ENCODE measurements around the gene PHACTR3. TPM values are rescaled to one million over a fixed set of nuclear protein-coding genes. Genes with fewer than 3 reads are reported as not detected.

PHACTR3 gene
- total RNA-seq, 1 experiment from 2014 or later, result not detected

DNA sequence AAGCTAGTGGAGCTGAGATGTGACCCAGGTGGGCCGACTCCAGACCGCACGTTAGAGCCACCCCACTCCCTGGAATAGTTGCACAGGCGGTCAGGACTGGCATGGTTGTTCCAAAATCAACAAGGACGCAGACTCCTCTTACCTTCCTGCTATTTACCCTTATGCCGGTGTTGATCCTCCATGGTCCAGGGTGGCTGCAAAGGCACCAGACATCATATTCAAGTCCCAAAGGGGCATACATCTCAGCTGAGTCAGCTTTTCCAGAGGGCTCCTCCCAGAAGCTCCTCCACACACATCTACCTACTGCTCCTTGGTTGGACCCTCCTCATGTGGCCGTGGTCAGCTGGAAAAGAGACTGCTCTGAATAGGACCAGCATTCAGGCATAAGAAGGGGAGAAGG, 216.9 kb downstream of the PHACTR3 start:
- POLR2A ChIA-PET, result no interaction called here

GRCh38 chr20:59821788-59822187, 217.4 kb downstream of the PHACTR3 start:
- H4K20me1 ChIP-seq (ENCODE audit: insufficient read depth), result no peaks in the 10 kb centered on the region
- H2AFZ ChIP-seq (ENCODE audit: low read depth, low read length, poor library complexity, severe bottlenecking), result no peak overlapping the region
- no peaks in the 10 kb centered on the region for H3K79me2 ChIP-seq (ENCODE audit: insufficient read depth, low read length)
- no peak overlapping the region for H3K4me3 ChIP-seq (replicated peaks in 1 of 2; ENCODE audit: low read depth in 1 of 2, low read length in 2 of 2)
- H3K9me3 ChIP-seq (ENCODE audit: control insufficient read depth in 1 of 2, insufficient read depth in 1 of 2, low read depth in 1 of 2, low read length in 2 of 2), result no peaks in the 10 kb centered on the region
- H3K27me3 ChIP-seq (ENCODE audit: insufficient read depth, low read length), result peaks cover 4% of the 10 kb centered on the region
- BruUV-seq (replicated peaks), result no TSS peak
- no peak overlapping the region for H3K4me2 ChIP-seq (ENCODE audit: low read length)
- ATAC-seq (no peak), DNase-seq (ENCODE audit: low read depth, low spot score) (no peak)
- H3K36me3 ChIP-seq (ENCODE audit: control insufficient read depth in 1 of 2, insufficient read depth in 2 of 2, low read length in 2 of 2), result no peaks in the 10 kb centered on the region
- ChIA-PET RAD21 (ENCODE audit: low non-redundant PET in 1 of 2, low total read pairs in 2 of 2, uncharacterized antibody in 2 of 2, unreplicated experiment in 2 of 2) (no interaction called here), CTCF (no interaction called here), POLR2A (no interaction called here)
- H3K9ac ChIP-seq (ENCODE audit: low read length), result no peak overlapping the region
- H3K9me2 ChIP-seq (ENCODE audit: insufficient read depth), result no peaks in the 10 kb centered on the region
- no peaks in the 10 kb centered on the region for H3K4me1 ChIP-seq (ENCODE audit: control insufficient read depth in 1 of 2, insufficient read depth in 2 of 2, low read length in 2 of 2)
- H3K27ac ChIP-seq (ENCODE audit: low read depth, low read length), result no peak overlapping the region
- TF ChIP-seq JUND (IDR thresholded peaks at IDR 0.05) (no peak), REST (IDR thresholded peaks at IDR 0.05; ENCODE audit: low read depth) (no peak), EZH2 (IDR thresholded peaks at IDR 0.05) (no peak), FOSL1 (IDR thresholded peaks at IDR 0.05; ENCODE audit: low read depth) (no peak), ZNF274 (IDR thresholded peaks at IDR 0.05; ENCODE audit: low read depth, low read length) (no peak), SRF (IDR thresholded peaks at IDR 0.05; ENCODE audit: low read depth) (no peak), CBX3 (IDR thresholded peaks at IDR 0.05; ENCODE audit: low read depth) (no peak)
- intact Hi-C loops (cut with micrococcal nuclease), result no loop called here

More for the DNA sequence above, 216.9 kb downstream of the PHACTR3 start:
- H3K9me3 ChIP-seq (ENCODE audit: control insufficient read depth in 1 of 2, insufficient read depth in 1 of 2, low read depth in 1 of 2, low read length in 2 of 2), result no peaks in the 10 kb centered on the region
- H3K36me3 ChIP-seq (ENCODE audit: control insufficient read depth in 1 of 2, insufficient read depth in 2 of 2, low read length in 2 of 2), result no peaks in the 10 kb centered on the region
- H3K27me3 ChIP-seq (ENCODE audit: insufficient read depth, low read length), result peaks cover 4% of the 10 kb centered on the region
- no peaks in the 10 kb centered on the region for H4K20me1 ChIP-seq (ENCODE audit: insufficient read depth)
- intact Hi-C loops (cut with micrococcal nuclease), result no loop called here
- BruUV-seq (replicated peaks), result no TSS peak
- H3K4me3 ChIP-seq (replicated peaks in 1 of 2; ENCODE audit: low read depth in 1 of 2, low read length in 2 of 2), result no peak overlapping the region
- no peaks in the 10 kb centered on the region for H3K4me1 ChIP-seq (ENCODE audit: control insufficient read depth in 1 of 2, insufficient read depth in 2 of 2, low read length in 2 of 2)
- no peak overlapping the region for H3K4me2 ChIP-seq (ENCODE audit: low read length)
- no peak for TF ChIP-seq FOSL1 (IDR thresholded peaks at IDR 0.05; ENCODE audit: low read depth)
- TF ChIP-seq, protein P1, sequence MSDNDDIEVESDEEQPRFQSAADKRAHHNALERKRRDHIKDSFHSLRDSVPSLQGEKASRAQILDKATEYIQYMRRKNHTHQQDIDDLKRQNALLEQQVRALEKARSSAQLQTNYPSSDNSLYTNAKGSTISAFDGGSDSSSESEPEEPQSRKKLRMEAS (IDR thresholded peaks at IDR 0.05), result no peak
- no peak for TF ChIP-seq RAD21 (IDR thresholded peaks at IDR 0.05; ENCODE audit: low read depth)
- TF ChIP-seq CBX3 (IDR thresholded peaks at IDR 0.05; ENCODE audit: low read depth), result no peak
- TF ChIP-seq YY1 (IDR thresholded peaks at IDR 0.05; ENCODE audit: extremely low read depth, insufficient replicate concordance, low read depth, low read length), result no peak
- H2AFZ ChIP-seq (ENCODE audit: low read depth, low read length, poor library complexity, severe bottlenecking), result no peak overlapping the region
- RAD21 ChIA-PET (ENCODE audit: low non-redundant PET in 1 of 2, low total read pairs in 2 of 2, uncharacterized antibody in 2 of 2, unreplicated experiment in 2 of 2), result no interaction called here
- H3K79me2 ChIP-seq (ENCODE audit: insufficient read depth, low read length), result no peaks in the 10 kb centered on the region
- H3K9ac ChIP-seq (ENCODE audit: low read length), result no peak overlapping the region
- CTCF ChIA-PET, result no interaction called here
- H3K27ac ChIP-seq (ENCODE audit: low read depth, low read length), result no peak overlapping the region
- ATAC-seq, result no peak
- no peaks in the 10 kb centered on the region for H3K9me2 ChIP-seq (ENCODE audit: insufficient read depth)
- no peak for DNase-seq (ENCODE audit: low read depth, low spot score)

All from HCT116 (cell line).